NCI-H187 (cell line): ENCODE measurements around the gene CAMTA2.
"Not testable (repeated sequence)": the region's sequence is repeated elsewhere in the genome, so short reads cannot be mapped to it uniquely, and the experiment has no call there.

ENCODE experiments used
- DNase-seq, 2 experiments: peaks; one replicate each; lab custom pipeline; 2025; lab: John Stamatoyannopoulos, UW

Gene CAMTA2

GRCh38 chr17:4986951-4987766, at the start of gene CAMTA2:
TSS of gene CAMTA2 (minus strand) at chr17:4987675. CDS start at chr17:4986222, 1,453 bp downstream.
- peak; percentile 14 to 69 for DNase-seq

- DNase-seq: no peak
Measured at GRCh38 chr17:5035315-5035714, 47.8 kb upstream of the CAMTA2 start, which contains the start of gene SLC52A1. TSS of gene SLC52A1 (minus strand) at chr17:5035426. CDS start at chr17:5034606, 820 bp downstream.

- no peak for DNase-seq
Measured at GRCh38 chr17:5034651-5035050, 47.2 kb upstream of the CAMTA2 start.

GRCh38 chr17:5034063-5034462, 46.6 kb upstream of the CAMTA2 start:
- no peak for DNase-seq

- no peak for DNase-seq
Measured at GRCh38 chr17:5033352-5034015, 46.0 kb upstream of the CAMTA2 start.

- no peak for DNase-seq
Measured at GRCh38 chr17:5032865-5033264, 45.4 kb upstream of the CAMTA2 start.

GRCh38 chr17:5031365-5032082, 44.0 kb upstream of the CAMTA2 start:
- peak in 1 of 2 experiments; percentile 12 for DNase-seq

- not testable (repeated sequence) for DNase-seq
Measured at GRCh38 chr17:5030168-5030567, 42.7 kb upstream of the CAMTA2 start.

- DNase-seq: no peak
Measured at GRCh38 chr17:5027916-5028315, 40.4 kb upstream of the CAMTA2 start.

- DNase-seq: no peak
Measured at GRCh38 chr17:5027299-5027698, 39.8 kb upstream of the CAMTA2 start.

- DNase-seq: no peak
Measured at GRCh38 chr17:5024604-5025003, 37.1 kb upstream of the CAMTA2 start.

GRCh38 chr17:5023588-5024147, 36.2 kb upstream of the CAMTA2 start:
- no peak for DNase-seq

GRCh38 chr17:5022171-5022711, 34.8 kb upstream of the CAMTA2 start:
- no peak for DNase-seq

GRCh38 chr17:5020502-5021023, 33.1 kb upstream of the CAMTA2 start:
- DNase-seq: no peak

GRCh38 chr17:5019475-5019956, 32.0 kb upstream of the CAMTA2 start:
- no peak for DNase-seq

GRCh38 chr17:5014357-5014756, 26.9 kb upstream of the CAMTA2 start:
- DNase-seq: no peak

GRCh38 chr17:5011928-5012327, 24.5 kb upstream of the CAMTA2 start:
- no peak for DNase-seq

GRCh38 chr17:5003214-5003867, 15.9 kb upstream of the CAMTA2 start:
- DNase-seq: no peak

GRCh38 chr17:5002121-5002788, 14.8 kb upstream of the CAMTA2 start:
- DNase-seq: no peak

- DNase-seq: no peak
Measured at GRCh38 chr17:5000237-5000639, 12.8 kb upstream of the CAMTA2 start.
